GM18519 (cell line): ENCODE measurements around the gene OR8A1.

Experiments
- ATAC-seq: cut with Tn5 transposase; IDR thresholded peaks from one replicate; pipeline ENCODE4 v1.9.1; 2021; ENCODE audit warnings: mild to moderate bottlenecking, moderate library complexity; ENCODE audit not compliant: unreplicated experiment, low FRiP score

The OR8A1 gene

GRCh38 chr11:124569697-124570096 lies at the start of gene OR8A1:
Gene OR8A1 (plus strand): TSS chr11:124569997. CDS start chr11:124570120, 123 bp downstream.
- ATAC-seq, result no peak

GRCh38 chr11:124520550-124520854 lies 49.3 kb upstream of the OR8A1 start:
- no peak for ATAC-seq

DNA sequence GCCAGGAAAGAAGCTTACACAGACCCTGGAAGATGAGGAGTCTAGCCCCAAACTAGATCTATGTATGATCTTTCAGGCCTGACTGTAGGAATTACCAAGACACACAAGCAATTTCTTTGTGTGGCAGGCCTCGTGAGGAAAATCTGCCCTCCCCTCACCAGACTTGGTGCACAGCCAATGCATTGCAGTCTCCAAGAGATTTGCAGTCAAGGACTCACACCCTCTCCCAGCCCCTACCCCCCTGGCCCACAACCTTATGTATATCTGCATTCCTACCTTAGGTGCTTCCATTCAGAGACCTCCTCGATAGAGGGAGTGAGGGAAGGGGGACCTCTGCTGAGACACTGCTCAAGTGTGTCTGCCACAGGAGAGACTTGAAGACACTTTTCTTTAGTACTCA lies 36.2 kb upstream of the OR8A1 start:
- no peak for ATAC-seq

DNA sequence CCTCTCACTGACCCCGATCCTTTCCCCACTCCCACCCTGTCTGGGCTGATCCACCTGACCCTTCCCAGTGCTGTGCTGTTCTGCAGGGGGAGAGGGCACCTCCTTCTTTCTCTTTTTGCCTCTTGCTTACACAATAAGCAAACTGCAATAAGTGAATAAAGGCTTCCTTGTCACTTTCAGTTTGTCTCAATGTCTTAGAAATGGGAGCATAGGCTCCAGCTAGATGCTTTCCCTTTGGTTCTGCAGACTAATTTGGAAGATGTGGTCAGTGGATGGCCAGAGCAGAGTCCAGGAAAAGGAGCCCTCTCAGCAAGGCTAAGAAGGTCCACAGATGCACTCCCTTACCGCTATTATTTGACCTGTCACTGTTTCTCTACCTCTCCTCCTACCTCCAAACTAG lies 35.7 kb upstream of the OR8A1 start:
- ATAC-seq, result no peak

GRCh38 chr11:124535552-124536232 lies 34.1 kb upstream of the OR8A1 start:
- ATAC-seq, result no peak

GRCh38 chr11:124536520-124536919 lies 33.3 kb upstream of the OR8A1 start:
- ATAC-seq, result no peak

DNA sequence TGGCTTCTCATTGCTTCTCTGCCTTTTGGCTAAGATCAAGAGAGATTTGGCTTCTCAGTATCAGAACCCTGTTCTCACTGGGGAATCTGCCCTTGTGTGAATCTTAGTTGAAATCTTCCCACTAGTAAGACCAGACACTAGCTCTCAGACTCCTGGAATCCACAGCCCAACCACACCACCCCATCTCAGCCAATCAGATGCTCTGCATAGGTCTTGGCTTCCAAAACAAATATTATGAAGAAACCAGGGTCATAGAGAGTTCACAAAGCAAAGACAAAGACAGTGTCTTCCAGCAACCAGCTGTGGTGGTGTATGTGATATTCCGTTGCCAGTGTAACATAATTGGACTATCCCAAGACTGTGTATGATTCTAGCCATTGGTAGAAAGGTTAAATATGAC lies 31.8 kb upstream of the OR8A1 start:
- ATAC-seq, result no peak

GRCh38 chr11:124541204-124541603 lies 28.6 kb upstream of the OR8A1 start:
- ATAC-seq, result no peak

GRCh38 chr11:124543145-124543544 lies 26.7 kb upstream of the OR8A1 start:
- no peak for ATAC-seq

DNA sequence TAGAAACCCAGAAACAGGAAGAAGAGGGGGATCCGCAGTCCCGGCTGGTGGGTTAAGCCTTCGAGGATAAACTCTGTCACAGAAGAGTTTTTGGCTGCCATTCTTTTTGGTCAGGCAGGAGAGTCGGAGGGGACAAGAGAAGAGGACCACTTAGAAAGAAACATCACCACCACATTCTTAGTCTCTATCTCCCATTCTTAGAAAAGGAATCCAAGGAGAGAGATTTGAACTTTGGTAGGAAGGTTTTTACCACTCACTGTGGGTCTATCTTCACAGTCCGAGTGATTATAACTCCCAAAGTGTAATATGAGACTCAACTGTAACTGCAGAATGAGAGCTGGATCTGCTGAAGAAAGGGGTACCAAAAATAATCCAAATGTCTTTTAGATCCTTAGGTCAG lies 26.2 kb upstream of the OR8A1 start, which contains the start of gene OR8B12:
Gene OR8B12, minus strand, starts transcription at position 101 of the 400 bp plus-strand sequence. Its CDS starts 0 bp downstream, at position 101.
- no peak for ATAC-seq

DNA sequence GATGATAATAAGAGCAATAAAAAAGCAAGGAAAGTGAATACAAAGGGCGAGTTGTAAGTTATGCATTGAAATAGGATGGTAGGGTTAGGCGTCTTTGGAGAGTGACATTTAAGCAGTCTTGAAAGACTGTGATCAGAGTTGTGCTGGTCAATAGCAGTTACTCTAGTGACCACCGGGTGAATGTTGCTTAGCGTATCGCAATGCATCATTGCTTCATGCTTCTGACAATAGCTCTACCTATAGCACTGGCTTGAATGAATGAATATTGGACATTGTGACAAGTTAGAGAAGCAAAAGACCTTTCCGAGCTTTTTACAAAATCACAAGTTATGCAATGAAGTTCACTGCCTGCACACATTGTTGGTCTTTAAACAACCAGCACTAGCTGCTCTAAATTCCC lies 18.6 kb upstream of the OR8A1 start:
- ATAC-seq, result no peak

- no peak for ATAC-seq
These were observed 17.8 kb upstream of the OR8A1 start for GRCh38 chr11:124551987-124552386.

DNA sequence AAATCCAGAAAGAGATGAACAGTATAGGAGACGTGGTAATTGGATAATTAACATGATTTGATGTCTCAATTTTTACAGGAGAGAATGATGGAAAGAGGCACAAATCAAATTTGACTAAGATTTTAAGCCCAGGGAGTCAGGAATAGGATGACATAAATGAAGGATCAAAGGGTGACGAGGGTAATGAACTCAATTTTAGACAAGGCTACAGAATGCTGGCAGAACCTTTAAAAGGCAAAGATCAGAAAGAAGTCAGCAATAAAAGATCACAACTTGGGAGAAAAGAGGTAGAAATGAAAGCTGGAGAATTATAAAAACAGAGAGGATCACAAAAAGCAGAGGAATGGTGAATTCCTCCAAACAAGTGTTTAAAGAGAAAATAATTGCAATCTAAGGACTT lies 13.0 kb upstream of the OR8A1 start:
- no peak for ATAC-seq

GRCh38 chr11:124570160-124570559 lies 363 bp downstream of the OR8A1 start:
- ATAC-seq, result no peak

DNA sequence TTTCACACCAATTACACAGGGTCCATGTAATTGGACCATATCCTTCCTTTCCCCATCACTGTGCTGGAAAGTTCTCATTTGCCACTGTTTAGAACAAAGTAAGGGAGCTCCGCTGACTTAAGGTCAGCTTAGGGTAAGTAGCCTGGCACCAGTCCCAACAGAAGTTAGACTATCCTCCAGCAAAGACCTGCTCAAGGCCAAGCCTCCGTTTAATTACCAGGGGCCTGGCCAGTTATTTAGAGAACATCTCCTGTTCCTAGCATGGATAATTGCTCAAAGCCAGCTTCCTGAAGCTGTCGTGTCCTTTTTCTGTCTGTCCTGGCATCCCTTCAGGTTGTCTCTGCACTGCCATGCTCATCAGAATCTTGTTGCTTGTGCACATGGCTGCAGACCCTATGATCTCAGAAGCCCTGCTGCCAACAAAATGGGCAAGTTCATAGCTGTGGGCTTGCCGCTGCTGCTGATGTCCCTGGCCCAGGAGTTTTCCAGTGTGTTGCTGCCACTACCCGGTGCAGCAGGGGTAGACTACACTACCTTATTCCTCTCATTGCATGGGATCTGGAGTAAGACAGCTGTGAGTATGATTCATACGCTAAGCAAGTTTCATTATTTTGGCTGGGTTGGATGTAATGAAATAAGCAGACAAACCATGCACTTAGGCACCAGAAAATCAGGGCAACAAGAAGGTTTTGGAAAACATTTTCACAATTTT lies 8.1 kb downstream of the OR8A1 start:
- no peak for ATAC-seq

DNA sequence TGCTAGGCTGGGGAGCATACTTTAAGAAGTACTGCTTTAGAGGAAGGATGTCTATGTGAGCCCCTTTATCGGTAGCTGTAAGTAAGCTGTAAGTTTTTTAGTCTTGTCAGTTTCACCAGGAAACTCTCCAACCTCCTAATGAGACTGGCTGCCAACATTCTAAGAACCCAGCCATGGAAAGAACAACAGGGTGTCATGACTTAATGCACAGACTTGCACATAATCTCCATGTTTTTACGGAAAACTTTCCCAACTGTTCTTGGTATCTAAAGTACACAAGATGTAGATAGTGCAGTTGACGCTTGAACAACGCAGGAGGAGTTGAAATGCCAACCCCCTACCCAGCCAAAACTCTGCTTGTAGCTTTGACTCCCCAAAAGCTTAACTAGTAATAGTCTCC lies 9.0 kb downstream of the OR8A1 start:
- ATAC-seq, result no peak

- ATAC-seq, result no peak
These were observed 12.0 kb downstream of the OR8A1 start for GRCh38 chr11:124581817-124582216.

GRCh38 chr11:124582565-124582964 lies 12.8 kb downstream of the OR8A1 start:
- ATAC-seq, result no peak

- no peak for ATAC-seq
These were observed 14.0 kb downstream of the OR8A1 start for GRCh38 chr11:124583781-124584180.

GRCh38 chr11:124584681-124585372 lies 15.0 kb downstream of the OR8A1 start:
- ATAC-seq, result no peak

- ATAC-seq, result no peak
These were observed 16.6 kb downstream of the OR8A1 start for GRCh38 chr11:124586238-124586860.
